ENCODE data around the gene SLC48A1. TPM values are rescaled to one million over a fixed set of nuclear protein-coding genes. Genes with fewer than 3 reads are reported as not detected.

The SLC48A1 gene
- polyA plus RNA-seq, 1 donor from 2014 or later = 8.0 TPM

GRCh38 chr12:47739979-47740378 lies 33.1 kb upstream of the SLC48A1 start:
- no peaks in the 10 kb centered on the region for H3K27me3 ChIP-seq (ENCODE audit: insufficient read depth, low read depth, low read length)
- no peaks in the 10 kb centered on the region for H4K20me1 ChIP-seq (ENCODE audit: insufficient read depth)
- H3K9me2 ChIP-seq (ENCODE audit: insufficient read depth, low read length) = no peaks in the 10 kb centered on the region
- TF ChIP-seq SMC3 (conservative IDR thresholded peaks at IDR 0.05; ENCODE audit: poor library complexity) (no peak), EZH2 (IDR thresholded peaks at IDR 0.05; ENCODE audit: borderline replicate concordance, insufficient read depth, low read length, poor library complexity, severe bottlenecking) (no peak), MXI1 (conservative IDR thresholded peaks at IDR 0.05; ENCODE audit: poor library complexity, severe bottlenecking) (no peak), CTCF (IDR thresholded peaks at IDR 0.05; ENCODE audit: poor library complexity, severe bottlenecking) (no peak), EP300 (conservative IDR thresholded peaks at IDR 0.05; ENCODE audit: poor library complexity, severe bottlenecking) (no peak), RAD21 (conservative IDR thresholded peaks at IDR 0.05) (no peak), TAF1 (IDR thresholded peaks at IDR 0.05; ENCODE audit: low read depth) (no peak), POLR2AphosphoS5 (IDR thresholded peaks at IDR 0.05) (no peak), REST (IDR thresholded peaks at IDR 0.05; ENCODE audit: borderline replicate concordance) (no peak)
- H3F3A ChIP-seq (ENCODE audit: insufficient read depth, low read length, poor library complexity, severe bottlenecking) = no peaks in the 10 kb centered on the region
- no peaks in the 10 kb centered on the region for H3K79me2 ChIP-seq (replicated peaks; ENCODE audit: insufficient read depth, low read length)
- H3K9me3 ChIP-seq (ENCODE audit: low read length) = no peaks in the 10 kb centered on the region
- no peaks in the 10 kb centered on the region for H3K36me3 ChIP-seq (ENCODE audit: insufficient read depth, low read length)
- H3K9ac ChIP-seq (ENCODE audit: low read length) = no peak overlapping the region
- H2AFZ ChIP-seq (ENCODE audit: low read depth, low read length) = no peak overlapping the region
- H3K4me3 ChIP-seq (ENCODE audit: low read length) = no peak overlapping the region
- no peak overlapping the region for H3K27ac ChIP-seq (ENCODE audit: low read length)
- no peak overlapping the region for H3K4me2 ChIP-seq (ENCODE audit: low read length)

GRCh38 chr12:47740606-47741339 lies 32.3 kb upstream of the SLC48A1 start:
- Histone ChIP-seq H3F3A (ENCODE audit: insufficient read depth, low read length, poor library complexity, severe bottlenecking) (no peaks in the 10 kb centered on the region), H2AFZ (ENCODE audit: low read depth, low read length) (no peak overlapping the region), H3K9me2 (ENCODE audit: insufficient read depth, low read length) (no peaks in the 10 kb centered on the region), H3K4me2 (ENCODE audit: low read length) (no peak overlapping the region), H3K36me3 (ENCODE audit: insufficient read depth, low read length) (no peaks in the 10 kb centered on the region), H3K27me3 (ENCODE audit: insufficient read depth, low read depth, low read length) (no peaks in the 10 kb centered on the region), H3K9me3 (ENCODE audit: low read length) (no peaks in the 10 kb centered on the region), H3K79me2 (replicated peaks; ENCODE audit: insufficient read depth, low read length) (no peaks in the 10 kb centered on the region), H3K4me3 (ENCODE audit: low read length) (no peak overlapping the region), H3K27ac (ENCODE audit: low read length) (no peak overlapping the region), H3K9ac (ENCODE audit: low read length) (no peak overlapping the region), H4K20me1 (ENCODE audit: insufficient read depth) (no peaks in the 10 kb centered on the region)
- TF ChIP-seq MXI1 (conservative IDR thresholded peaks at IDR 0.05; ENCODE audit: poor library complexity, severe bottlenecking) (no peak), REST (IDR thresholded peaks at IDR 0.05; ENCODE audit: borderline replicate concordance) (no peak), RAD21 (conservative IDR thresholded peaks at IDR 0.05) (no peak), EP300 (conservative IDR thresholded peaks at IDR 0.05; ENCODE audit: poor library complexity, severe bottlenecking) (no peak), TAF1 (IDR thresholded peaks at IDR 0.05; ENCODE audit: low read depth) (no peak), SMC3 (conservative IDR thresholded peaks at IDR 0.05; ENCODE audit: poor library complexity) (no peak), EZH2 (IDR thresholded peaks at IDR 0.05; ENCODE audit: borderline replicate concordance, insufficient read depth, low read length, poor library complexity, severe bottlenecking) (no peak), POLR2AphosphoS5 (IDR thresholded peaks at IDR 0.05) (no peak), CTCF (IDR thresholded peaks at IDR 0.05; ENCODE audit: poor library complexity, severe bottlenecking) (no peak)
